Stromal cell of bone marrow (primary cell): ENCODE data around the gene MEG3.

Experiments
- DNase-seq: peaks from one replicate; pipeline ENCODE4 v3.0.0-alpha.2; 2012; ENCODE audit warnings: low read depth

Gene MEG3

GRCh38 chr14:100864960-100865681, 39.2 kb downstream of the MEG3 start:
- DNase-seq = peak; percentile 51

DNA sequence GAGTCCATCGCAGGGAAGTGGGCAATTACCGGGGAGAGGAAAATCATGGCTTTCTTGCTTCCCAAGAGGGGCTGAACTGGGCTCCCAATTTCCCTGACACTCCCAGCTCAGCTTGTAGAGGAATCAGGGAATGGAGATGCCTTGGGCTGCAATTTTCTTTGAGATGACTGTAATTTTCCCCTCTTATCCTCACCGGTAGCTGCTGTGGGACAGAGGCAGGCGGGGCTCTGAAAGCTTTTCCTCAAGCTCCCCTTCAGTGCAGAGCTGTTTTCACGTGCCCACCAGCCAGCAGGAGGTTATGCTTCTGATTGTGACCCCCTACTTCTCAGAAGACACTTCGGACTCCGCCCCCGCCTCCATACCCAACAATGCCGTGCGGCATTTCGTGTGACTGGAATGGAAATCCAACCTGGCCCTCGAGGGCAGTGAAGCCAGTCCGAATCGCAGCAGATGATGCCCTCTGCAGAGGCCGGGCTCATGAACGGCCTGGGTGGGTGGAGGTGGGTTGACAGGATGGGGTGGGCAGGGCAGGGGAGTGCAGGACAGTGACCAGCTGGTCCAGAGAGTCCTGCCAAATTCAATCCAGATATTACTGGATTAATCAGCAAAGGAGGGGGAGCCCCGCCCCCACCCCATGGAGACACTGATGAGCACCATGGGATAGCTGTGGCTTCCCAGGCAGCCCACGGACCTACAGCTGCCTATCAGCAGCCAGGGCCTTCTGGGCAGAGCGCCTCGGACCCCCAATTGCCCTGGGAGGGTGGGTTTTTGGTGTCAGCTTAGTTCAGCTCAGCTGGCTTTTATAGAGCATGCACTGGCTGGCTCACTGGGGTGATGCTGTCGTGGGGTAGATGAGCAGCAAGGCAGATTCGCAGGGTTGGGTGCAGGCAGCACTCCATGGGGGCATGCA, 40.0 kb downstream of the MEG3 start:
- no peak for DNase-seq

DNA sequence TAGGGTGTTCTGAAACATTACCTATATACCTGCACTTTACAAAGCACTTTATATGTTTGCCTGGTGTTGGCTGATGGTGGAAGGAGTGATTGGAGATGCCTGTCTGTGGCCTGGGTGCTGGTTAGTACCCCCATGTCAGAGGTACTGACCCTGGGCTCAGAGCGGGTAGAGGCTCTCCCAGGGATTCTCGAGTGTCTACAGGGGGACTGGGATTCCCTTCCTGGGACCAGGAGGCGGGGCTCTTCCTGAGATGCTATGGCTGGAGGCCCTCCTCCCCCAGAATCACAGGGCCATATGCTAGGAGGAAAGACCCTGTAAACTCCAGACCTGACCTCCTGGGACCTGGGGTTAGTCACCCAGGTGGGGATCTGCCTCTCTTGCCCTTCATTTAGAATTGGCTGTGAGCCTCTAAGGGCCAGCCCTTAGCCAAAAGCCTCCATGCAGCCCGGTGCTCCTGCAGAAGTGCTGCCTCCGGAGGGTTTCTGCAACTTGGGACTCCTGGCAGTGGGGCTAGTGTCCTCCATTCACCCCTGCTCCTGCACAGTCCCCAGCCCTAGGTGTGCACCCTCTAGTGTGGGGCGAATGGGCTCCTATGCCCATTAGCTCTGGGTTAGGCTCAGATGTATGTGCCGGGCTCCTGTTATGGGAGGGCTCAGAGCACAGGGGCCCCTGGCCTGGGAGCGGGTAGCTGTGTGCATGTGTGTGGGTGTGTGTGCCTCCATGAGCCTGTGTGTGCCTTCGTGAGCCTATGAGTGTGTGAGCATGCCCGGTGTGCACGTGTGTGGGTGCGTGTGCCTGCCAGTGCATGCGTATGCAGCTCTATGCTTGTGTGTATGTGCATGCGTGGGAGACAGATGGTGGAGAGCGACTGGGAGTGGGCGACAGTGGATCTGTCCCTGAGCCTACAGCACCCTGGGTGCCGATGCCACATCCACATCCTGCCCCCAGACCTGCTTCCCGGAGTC, 41.0 kb downstream of the MEG3 start:
- no peak for DNase-seq

GRCh38 chr14:100867631-100868315, 41.9 kb downstream of the MEG3 start:
- DNase-seq = no peak

- no peak for DNase-seq
These were observed 42.9 kb downstream of the MEG3 start for GRCh38 chr14:100868621-100869370.

GRCh38 chr14:100871234-100872186, 45.6 kb downstream of the MEG3 start:
- peak; percentile 10 for DNase-seq

DNA sequence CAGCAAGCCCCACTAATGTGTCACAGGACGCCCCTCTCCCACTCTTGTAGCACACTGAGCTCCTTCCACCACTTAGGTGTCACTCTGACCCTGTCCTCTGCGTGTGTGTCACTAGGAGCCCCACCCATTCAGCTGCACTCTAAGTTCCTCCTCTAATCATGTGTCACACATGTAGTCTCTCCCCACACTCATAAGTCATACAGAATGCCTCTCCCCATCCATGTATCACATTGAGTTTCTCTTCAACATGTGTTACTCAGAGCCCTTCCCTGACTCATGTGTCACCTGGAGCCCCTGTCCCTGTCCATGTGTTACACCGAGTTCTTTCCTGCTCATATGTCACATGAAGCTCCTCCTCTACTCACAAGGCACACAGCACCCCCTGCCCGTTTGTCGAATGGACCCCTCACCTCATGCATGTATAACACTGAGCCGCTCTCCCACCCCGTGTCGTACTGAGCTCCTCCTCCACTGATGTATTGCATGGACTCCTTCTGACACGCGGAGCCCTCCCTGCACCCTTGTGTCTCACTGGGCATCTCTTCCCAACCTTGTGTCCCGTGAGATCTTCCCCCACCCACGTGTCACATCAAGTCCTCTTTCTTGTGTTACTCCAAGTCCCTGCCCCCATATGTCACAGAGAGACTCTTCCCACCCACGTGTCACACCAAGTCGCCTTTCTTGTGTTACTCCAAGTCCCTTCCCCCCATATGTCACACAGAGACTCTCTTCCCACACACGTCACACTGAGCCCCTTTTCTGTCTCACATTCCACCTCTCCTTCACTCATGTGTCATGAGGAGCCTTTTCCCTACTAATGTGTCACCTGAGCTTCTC, 46.6 kb downstream of the MEG3 start:
- no peak for DNase-seq

DNA sequence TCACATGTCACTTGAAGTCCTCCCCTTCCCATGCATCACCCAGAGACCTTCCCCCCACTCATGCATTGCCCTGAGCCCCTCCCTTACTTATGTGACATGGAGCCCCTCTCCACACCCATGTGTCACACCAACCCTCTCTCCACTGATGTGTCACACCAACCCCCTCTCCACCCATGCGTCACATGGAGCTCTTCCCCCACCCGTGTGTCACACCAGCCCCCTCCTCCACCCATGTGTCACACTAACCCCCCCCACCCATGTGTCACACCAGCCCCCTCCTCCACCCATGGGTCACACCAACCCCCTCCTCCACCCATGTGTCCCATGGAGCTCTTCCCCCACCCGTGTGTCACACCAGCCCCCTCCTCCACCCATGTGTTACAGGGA, 47.2 kb downstream of the MEG3 start:
- DNase-seq = no peak

DNA sequence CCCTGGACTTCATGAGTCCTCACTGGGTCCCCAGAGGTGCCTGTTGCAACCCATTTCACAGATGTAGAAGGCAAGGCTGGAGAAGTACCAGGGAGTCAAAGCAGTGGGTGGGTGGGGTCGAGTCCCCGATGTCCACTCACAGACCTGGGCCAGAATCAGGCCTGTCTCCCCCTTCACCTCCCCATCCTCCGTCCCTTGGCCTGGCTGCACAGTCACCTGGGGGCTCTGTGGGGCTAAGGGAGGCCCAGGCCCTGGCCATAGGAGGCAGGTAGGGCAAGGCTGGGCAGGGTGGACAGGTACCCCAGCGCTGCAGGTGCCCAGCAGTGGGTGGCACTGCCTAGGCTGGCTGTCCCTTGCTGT, 48.1 kb downstream of the MEG3 start:
- DNase-seq = no peak

- DNase-seq = no peak
These were observed 48.6 kb downstream of the MEG3 start for GRCh38 chr14:100874411-100875091.

DNA sequence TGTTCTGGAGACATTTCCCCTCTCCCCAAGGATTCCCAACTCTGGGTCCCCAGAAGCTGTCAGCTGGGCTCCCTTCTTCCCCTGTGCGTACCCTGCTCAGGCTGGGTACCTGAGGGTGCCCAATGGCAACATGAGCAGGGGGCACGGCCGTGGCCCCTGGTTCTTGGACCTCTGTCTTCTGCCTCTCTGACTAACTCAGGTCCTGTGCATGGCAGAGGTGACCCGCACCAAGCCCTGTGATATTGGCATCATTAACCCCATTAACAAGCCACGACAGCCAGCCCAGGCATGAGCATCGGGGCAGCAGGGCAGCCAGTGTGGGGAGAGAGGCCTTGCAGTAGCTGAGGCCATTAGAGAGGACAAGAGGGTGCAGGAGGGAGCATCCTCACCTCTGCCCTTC, 49.2 kb downstream of the MEG3 start:
- DNase-seq = no peak

DNA sequence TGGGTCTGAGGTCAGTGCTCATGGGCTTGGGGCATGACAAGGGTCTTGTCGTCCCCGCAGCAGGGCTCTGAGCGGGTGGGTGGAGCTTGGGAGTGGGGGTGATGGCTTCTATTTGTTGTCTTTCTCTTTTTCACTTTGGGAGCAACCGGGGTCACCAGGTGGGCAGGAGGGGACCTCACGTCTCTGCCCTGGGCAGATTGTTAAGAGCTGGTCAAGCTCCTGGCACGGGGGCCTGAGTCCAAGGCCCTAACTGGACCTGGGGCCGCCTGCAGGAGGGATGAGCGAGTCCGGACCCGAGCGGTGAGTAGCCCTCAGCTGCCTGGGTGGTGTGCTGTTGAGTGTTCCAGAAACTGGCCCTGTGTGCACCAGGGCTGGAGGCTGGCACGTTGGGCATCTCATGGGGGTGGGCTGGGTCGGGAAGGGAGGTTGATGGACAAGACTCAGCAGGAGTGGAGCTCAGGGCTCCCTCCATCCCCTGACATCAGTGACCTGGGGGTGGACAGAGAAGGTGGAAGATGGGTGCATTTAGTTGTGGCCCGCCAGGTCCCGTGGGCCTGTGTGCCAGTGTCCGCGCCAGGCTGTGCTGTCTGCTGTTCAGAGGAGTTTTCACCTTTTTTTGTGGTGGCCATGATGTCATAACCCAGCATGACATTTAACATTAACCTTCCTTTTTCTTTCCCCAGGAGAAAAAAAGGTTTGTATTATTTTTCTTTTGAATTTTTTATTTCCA, 50.1 kb downstream of the MEG3 start:
- no peak for DNase-seq

DNA sequence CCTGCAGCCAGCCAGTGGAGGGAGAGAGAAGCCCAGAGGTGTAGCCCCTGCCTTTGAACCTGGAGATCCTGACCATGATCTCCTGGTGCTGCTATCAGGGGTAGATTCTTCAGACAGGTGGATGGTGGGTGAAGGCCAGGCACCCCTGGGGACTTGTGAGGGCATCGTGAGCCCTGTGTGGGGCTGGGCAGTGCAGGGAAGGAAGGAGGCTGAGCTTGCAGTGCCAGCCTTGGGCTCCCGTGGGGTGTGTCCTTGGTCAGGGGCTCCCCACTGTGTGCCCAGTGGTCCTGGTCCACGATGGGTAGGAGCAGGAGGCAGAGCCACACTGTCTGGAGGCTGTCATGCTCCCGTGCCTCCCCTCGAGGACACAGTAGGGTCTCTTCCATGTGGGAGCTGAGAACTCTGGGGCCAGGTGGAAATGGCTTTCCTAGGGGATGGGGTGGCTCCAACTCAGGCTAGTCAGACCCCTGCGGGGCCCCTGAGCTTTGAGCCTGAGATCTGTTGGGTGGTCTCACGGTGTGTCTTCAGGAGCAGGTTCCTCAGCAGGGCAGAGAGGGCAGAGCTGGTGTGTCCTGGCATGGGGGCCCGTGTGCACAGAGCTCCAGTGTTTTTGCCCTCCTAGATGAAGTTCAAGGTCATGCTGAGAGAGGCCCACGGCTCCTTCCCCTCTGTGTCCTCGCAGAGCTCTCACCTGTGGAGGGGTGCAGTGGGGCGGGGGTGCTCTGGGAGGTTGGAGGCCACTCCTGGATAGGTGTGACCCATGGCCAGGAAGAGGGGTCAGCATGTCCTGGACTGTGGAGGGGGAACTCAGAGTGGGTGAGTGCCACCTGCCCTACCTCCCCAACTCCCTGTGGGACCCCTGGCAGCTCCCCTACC, 52.6 kb downstream of the MEG3 start:
- DNase-seq = no peak

DNA sequence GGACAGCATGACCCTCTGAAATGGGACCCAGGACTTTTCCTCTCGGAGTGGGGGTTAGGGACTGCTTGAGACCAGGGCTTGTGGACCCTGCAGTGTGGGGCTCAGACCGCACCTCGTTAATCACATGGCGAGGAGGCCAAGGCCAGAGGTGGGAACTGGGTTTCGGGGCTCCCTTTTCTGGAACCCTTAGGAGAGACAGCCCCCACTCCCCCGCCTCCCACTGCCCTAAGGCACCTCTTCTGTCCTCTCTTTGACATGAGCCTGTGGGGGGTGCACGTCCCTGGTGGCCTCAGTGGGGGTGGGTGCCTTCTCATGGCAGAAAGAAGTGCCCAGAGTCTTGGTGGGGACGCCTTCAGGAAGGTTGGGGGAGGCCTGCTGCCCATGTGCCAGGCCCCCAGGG, 53.3 kb downstream of the MEG3 start:
- no peak for DNase-seq

- DNase-seq = no peak
These were observed 53.9 kb downstream of the MEG3 start for GRCh38 chr14:100879782-100880181.

DNA sequence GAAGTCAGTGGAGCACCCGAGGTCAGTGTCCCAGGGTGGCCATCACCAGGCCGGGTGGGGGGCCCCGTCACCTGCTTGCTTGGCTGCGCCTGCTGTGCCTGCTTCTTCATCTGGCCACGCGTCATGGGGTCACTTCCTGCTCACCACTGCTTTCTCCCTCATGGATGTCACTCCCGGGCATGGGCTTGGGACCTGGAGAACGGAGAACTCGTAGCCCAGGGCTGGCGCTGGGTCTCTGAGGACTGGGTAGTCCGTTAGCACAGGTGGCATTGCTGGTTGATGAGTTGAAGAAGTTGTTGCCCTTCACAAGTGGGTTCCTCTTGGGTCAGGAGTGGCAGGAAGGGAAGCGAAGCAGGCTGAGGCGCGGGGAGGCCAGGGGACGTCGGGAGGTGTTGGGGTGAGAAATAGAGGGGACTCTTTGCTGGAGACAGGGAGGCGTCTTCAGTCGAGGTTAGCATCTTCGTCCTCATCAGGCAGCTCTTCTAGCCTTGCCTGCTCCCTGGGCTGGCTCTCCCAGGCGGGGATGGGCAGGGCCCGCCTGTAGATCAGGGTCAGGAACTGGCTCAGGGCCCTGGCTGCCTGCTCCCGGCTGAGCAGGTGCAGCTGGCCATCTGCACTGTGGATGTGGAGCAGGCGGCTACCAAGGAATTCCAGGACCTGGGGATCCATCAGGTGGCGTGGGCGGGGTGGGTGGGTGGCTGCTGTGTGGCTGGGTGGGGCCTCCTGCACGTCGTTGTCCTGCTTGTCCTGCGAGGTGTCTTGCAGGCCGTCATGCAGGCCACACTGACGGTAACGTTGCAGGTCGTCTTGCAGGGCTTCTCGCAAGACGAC, 54.6 kb downstream of the MEG3 start:
- DNase-seq = no peak
